NCI-H774 (cell line): ENCODE measurements around the gene CWF19L2.
"Not testable (repeated sequence)": the region's sequence is repeated elsewhere in the genome, so short reads cannot be mapped to it uniquely, and the experiment has no call there.

Source experiments
- DNase-seq: peaks from one replicate; lab custom pipeline; 2025; lab: John Stamatoyannopoulos, UW

CWF19L2 gene

GRCh38 chr11:107438148-107438547 is 19.5 kb downstream of the CWF19L2 start:
- DNase-seq: no peak

GRCh38 chr11:107430525-107430924 is 27.1 kb downstream of the CWF19L2 start:
- no peak for DNase-seq

- peak; percentile 18 for DNase-seq
Observed at GRCh38 chr11:107427569-107428180, 29.9 kb downstream of the CWF19L2 start.

- DNase-seq: no peak
Observed at GRCh38 chr11:107413352-107413751, 44.3 kb downstream of the CWF19L2 start.

- no peak for DNase-seq
Observed at GRCh38 chr11:107408762-107409211, 48.8 kb downstream of the CWF19L2 start.

- no peak for DNase-seq
Observed at GRCh38 chr11:107405260-107405659, 52.4 kb downstream of the CWF19L2 start.

- not testable (repeated sequence) for DNase-seq
Observed at GRCh38 chr11:107401131-107401530, 56.5 kb downstream of the CWF19L2 start.

GRCh38 chr11:107397357-107397756 is 60.3 kb downstream of the CWF19L2 start:
- no peak for DNase-seq

GRCh38 chr11:107392611-107393010 is 65.0 kb downstream of the CWF19L2 start:
- DNase-seq: no peak

- DNase-seq: not testable (repeated sequence)
Observed at GRCh38 chr11:107390701-107391100, 66.9 kb downstream of the CWF19L2 start.

- no peak for DNase-seq
Observed at GRCh38 chr11:107387666-107388065, 70.0 kb downstream of the CWF19L2 start.

GRCh38 chr11:107385361-107385981 is 72.2 kb downstream of the CWF19L2 start:
- DNase-seq: no peak

- DNase-seq: no peak
Observed at GRCh38 chr11:107384144-107384852, 73.3 kb downstream of the CWF19L2 start.

- DNase-seq: no peak
Observed at GRCh38 chr11:107372439-107372838, 85.2 kb downstream of the CWF19L2 start.

- DNase-seq: no peak
Observed at GRCh38 chr11:107370390-107370789, 87.2 kb downstream of the CWF19L2 start.

GRCh38 chr11:107359701-107360100 is 97.9 kb downstream of the CWF19L2 start:
- DNase-seq: no peak

- DNase-seq: no peak
Observed at GRCh38 chr11:107357877-107358276, 99.7 kb downstream of the CWF19L2 start.

GRCh38 chr11:107354780-107355179 is 102.8 kb downstream of the CWF19L2 start:
- no peak for DNase-seq

GRCh38 chr11:107337917-107338316 is 119.7 kb downstream of the CWF19L2 start:
- DNase-seq: no peak

- no peak for DNase-seq
Observed at GRCh38 chr11:107331728-107332127, 125.9 kb downstream of the CWF19L2 start.

GRCh38 chr11:107329164-107329563 is 128.5 kb downstream of the CWF19L2 start:
- DNase-seq: no peak

- no peak for DNase-seq
Observed at GRCh38 chr11:107316426-107316825, 141.2 kb downstream of the CWF19L2 start.

GRCh38 chr11:107307991-107308390 is 149.6 kb downstream of the CWF19L2 start:
- DNase-seq: no peak
